ENCODE measurements around the gene ALB.

DNA sequence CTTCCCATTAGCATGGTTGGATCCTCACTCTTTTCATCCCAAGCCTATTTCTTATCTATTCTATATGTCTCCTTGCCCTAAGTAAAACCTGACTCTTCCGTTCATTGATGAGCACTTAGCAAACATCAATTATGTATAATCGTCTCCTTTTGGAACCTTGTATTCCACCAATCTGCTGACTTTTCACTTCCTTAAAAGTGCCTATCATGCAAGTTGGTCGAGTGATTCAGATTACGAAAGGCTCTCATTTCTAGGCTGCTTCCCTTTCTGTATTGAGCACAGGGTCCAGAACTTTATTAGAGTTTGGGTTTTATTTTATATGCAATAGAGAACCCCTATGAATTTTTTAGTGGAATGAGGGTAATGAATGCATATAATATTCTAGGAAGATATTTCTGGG is 27.1 kb upstream of the ALB start:
- TF ChIP-seq, protein P1, sequence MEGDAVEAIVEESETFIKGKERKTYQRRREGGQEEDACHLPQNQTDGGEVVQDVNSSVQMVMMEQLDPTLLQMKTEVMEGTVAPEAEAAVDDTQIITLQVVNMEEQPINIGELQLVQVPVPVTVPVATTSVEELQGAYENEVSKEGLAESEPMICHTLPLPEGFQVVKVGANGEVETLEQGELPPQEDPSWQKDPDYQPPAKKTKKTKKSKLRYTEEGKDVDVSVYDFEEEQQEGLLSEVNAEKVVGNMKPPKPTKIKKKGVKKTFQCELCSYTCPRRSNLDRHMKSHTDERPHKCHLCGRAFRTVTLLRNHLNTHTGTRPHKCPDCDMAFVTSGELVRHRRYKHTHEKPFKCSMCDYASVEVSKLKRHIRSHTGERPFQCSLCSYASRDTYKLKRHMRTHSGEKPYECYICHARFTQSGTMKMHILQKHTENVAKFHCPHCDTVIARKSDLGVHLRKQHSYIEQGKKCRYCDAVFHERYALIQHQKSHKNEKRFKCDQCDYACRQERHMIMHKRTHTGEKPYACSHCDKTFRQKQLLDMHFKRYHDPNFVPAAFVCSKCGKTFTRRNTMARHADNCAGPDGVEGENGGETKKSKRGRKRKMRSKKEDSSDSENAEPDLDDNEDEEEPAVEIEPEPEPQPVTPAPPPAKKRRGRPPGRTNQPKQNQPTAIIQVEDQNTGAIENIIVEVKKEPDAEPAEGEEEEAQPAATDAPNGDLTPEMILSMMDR (IDR thresholded peaks at IDR 0.05), result no peak
- no peak for TF ChIP-seq POLR2A (IDR thresholded peaks at IDR 0.05)
